ENCODE data around the gene ARRB1. TPM values are rescaled to one million over a fixed set of nuclear protein-coding genes. Genes with fewer than 3 reads are reported as not detected.

ARRB1 gene
- total RNA-seq, 1 donor from 2014 or later: 16.6 TPM

- no peak for DNase-seq (ENCODE audit: low spot score)
- no peak for TF ChIP-seq CTCF (IDR thresholded peaks at IDR 0.05)
- peaks cover 3% of the 10 kb centered on the region for H3K9me3 Mint-ChIP-seq (ENCODE audit: low read depth)
- no peak overlapping the region for H3K27ac Mint-ChIP-seq (ENCODE audit: unreplicated experiment)
- no peaks in the 10 kb centered on the region for H3K27me3 Mint-ChIP-seq (ENCODE audit: low read depth)
- no peak overlapping the region for H3K4me3 Mint-ChIP-seq (ENCODE audit: unreplicated experiment)
- peaks cover 26% of the 10 kb centered on the region for H3K4me1 Mint-ChIP-seq (ENCODE audit: low read depth)
- H3K36me3 Mint-ChIP-seq (ENCODE audit: low read depth): no peaks in the 10 kb centered on the region
These were observed 42.5 kb downstream of the ARRB1 start for GRCh38 chr11:75308986-75309385.

DNA sequence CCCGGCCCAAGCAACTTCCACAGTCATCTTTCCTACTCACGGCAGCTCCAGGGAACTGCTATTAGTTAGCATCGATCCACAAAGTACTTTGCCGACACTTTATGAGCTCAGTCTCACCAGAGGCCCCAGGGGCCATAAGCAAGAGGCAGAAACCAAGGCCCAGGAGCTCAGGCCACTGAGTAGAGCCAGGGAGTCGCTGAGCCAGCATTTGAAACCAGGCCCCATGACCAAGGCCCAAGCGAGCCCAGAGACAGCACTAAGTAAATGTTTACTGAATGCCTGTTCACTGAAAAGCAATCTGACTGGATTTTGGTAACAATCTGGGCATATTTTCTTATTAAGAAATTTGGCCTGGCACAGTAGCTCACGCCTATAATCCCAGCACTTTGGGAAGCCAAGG, 43.3 kb downstream of the ARRB1 start:
- TF ChIP-seq CTCF (IDR thresholded peaks at IDR 0.05): no peak
- no peak for DNase-seq (ENCODE audit: low spot score)
- no peak overlapping the region for H3K27ac Mint-ChIP-seq (ENCODE audit: unreplicated experiment)
- H3K4me1 Mint-ChIP-seq (ENCODE audit: low read depth): peaks cover 18% of the 10 kb centered on the region
- no peaks in the 10 kb centered on the region for H3K27me3 Mint-ChIP-seq (ENCODE audit: low read depth)
- no peak overlapping the region for H3K4me3 Mint-ChIP-seq (ENCODE audit: unreplicated experiment)
- H3K9me3 Mint-ChIP-seq (ENCODE audit: low read depth): peaks cover 3% of the 10 kb centered on the region
- no peaks in the 10 kb centered on the region for H3K36me3 Mint-ChIP-seq (ENCODE audit: low read depth)

GRCh38 chr11:75307058-75307457, 44.4 kb downstream of the ARRB1 start:
- H3K4me1 Mint-ChIP-seq (ENCODE audit: low read depth): peaks cover 9% of the 10 kb centered on the region
- H3K9me3 Mint-ChIP-seq (ENCODE audit: low read depth): no peaks in the 10 kb centered on the region
- no peaks in the 10 kb centered on the region for H3K36me3 Mint-ChIP-seq (ENCODE audit: low read depth)
- no peak for DNase-seq (ENCODE audit: low spot score)
- H3K27ac Mint-ChIP-seq (ENCODE audit: unreplicated experiment): no peak overlapping the region
- TF ChIP-seq CTCF (IDR thresholded peaks at IDR 0.05): no peak
- no peak overlapping the region for H3K4me3 Mint-ChIP-seq (ENCODE audit: unreplicated experiment)
- no peaks in the 10 kb centered on the region for H3K27me3 Mint-ChIP-seq (ENCODE audit: low read depth)

DNA sequence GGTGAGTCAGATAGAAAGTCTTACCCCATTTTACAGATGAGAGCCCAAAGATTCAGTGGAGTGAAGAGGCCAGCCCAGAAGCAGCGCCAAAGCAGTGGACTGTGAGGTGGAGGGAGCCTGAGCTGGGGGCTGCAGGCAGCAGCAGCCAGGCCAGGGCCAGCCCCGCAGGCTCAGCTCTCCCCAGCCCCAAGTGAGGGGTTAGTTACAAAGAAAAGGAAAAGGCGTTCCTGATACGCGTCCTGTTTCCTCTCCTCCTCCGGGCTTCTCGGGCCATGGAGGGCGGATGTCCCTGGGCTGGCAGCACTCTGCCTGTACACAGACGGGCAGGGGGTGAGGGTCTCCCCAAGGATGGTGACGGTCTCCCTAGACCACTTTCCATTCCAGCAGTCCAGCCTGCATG, 44.9 kb downstream of the ARRB1 start:
- Mint-ChIP-seq H3K4me3 (ENCODE audit: unreplicated experiment) (no peak overlapping the region), H3K27ac (ENCODE audit: unreplicated experiment) (no peak overlapping the region), H3K4me1 (ENCODE audit: low read depth) (peaks cover 4% of the 10 kb centered on the region), H3K27me3 (ENCODE audit: low read depth) (no peaks in the 10 kb centered on the region), H3K9me3 (ENCODE audit: low read depth) (no peaks in the 10 kb centered on the region), H3K36me3 (ENCODE audit: low read depth) (no peaks in the 10 kb centered on the region)
- no peak for TF ChIP-seq CTCF (IDR thresholded peaks at IDR 0.05)
- DNase-seq (ENCODE audit: low spot score): no peak

- no peaks in the 10 kb centered on the region for H3K36me3 Mint-ChIP-seq (ENCODE audit: low read depth)
- no peaks in the 10 kb centered on the region for H3K9me3 Mint-ChIP-seq (ENCODE audit: low read depth)
- no peak overlapping the region for H3K4me3 Mint-ChIP-seq (ENCODE audit: unreplicated experiment)
- H3K27me3 Mint-ChIP-seq (ENCODE audit: low read depth): no peaks in the 10 kb centered on the region
- DNase-seq (ENCODE audit: low spot score): no peak
- H3K27ac Mint-ChIP-seq (ENCODE audit: unreplicated experiment): no peak overlapping the region
- TF ChIP-seq CTCF (IDR thresholded peaks at IDR 0.05): no peak
- no peaks in the 10 kb centered on the region for H3K4me1 Mint-ChIP-seq (ENCODE audit: low read depth)
These were observed 45.5 kb downstream of the ARRB1 start for GRCh38 chr11:75305993-75306392.
